Eye (tissue), 1 donor: ENCODE data around the gene PPWD1.
"Not testable (repeated sequence)": the region's sequence is repeated elsewhere in the genome, so short reads cannot be mapped to it uniquely, and the experiment has no call there.

ENCODE experiments used
- DNase-seq: peaks from one replicate; pipeline ENCODE4 v3.0.0-alpha.2; 2015

The PPWD1 gene

GRCh38 chr5:65562731-65563701 lies at the start of gene PPWD1, which contains the start of gene CENPK:
PPWD1 (plus strand) TSS chr5:65563296; CDS start chr5:65563311, 15 bp downstream.
CENPK (minus strand) TSS chr5:65563168; CDS start chr5:65554907, 8,261 bp downstream.
- DNase-seq = peak; percentile 99

GRCh38 chr5:65525726-65526125 lies 37.4 kb upstream of the PPWD1 start:
- no peak for DNase-seq

- no peak for DNase-seq
Measured at GRCh38 chr5:65530904-65531303, 32.2 kb upstream of the PPWD1 start.

- no peak for DNase-seq
Measured at GRCh38 chr5:65535529-65535987, 27.5 kb upstream of the PPWD1 start.

GRCh38 chr5:65539827-65540226 lies 23.3 kb upstream of the PPWD1 start:
- no peak for DNase-seq

GRCh38 chr5:65544473-65544872 lies 18.6 kb upstream of the PPWD1 start:
- no peak for DNase-seq

GRCh38 chr5:65546141-65546540 lies 17.0 kb upstream of the PPWD1 start:
- no peak for DNase-seq

GRCh38 chr5:65548281-65548680 lies 14.8 kb upstream of the PPWD1 start:
- no peak for DNase-seq

- no peak for DNase-seq
Measured at GRCh38 chr5:65553941-65554340, 9.2 kb upstream of the PPWD1 start.

GRCh38 chr5:65555287-65555686 lies 7.8 kb upstream of the PPWD1 start:
- DNase-seq = no peak

GRCh38 chr5:65556181-65556580 lies 6.9 kb upstream of the PPWD1 start:
- DNase-seq = no peak

GRCh38 chr5:65556718-65557117 lies 6.4 kb upstream of the PPWD1 start:
- DNase-seq = no peak

GRCh38 chr5:65563777-65564176 lies 681 bp downstream of the PPWD1 start:
- no peak for DNase-seq

- no peak for DNase-seq
Measured at GRCh38 chr5:65566505-65566904, 3.4 kb downstream of the PPWD1 start.

GRCh38 chr5:65570598-65571226 lies 7.6 kb downstream of the PPWD1 start:
- DNase-seq = no peak

GRCh38 chr5:65577141-65577540 lies 14.0 kb downstream of the PPWD1 start:
- DNase-seq = peak; percentile 9

- DNase-seq = no peak
Measured at GRCh38 chr5:65588694-65589093, 25.6 kb downstream of the PPWD1 start.

- DNase-seq = not testable (repeated sequence)
Measured at GRCh38 chr5:65601761-65602160, 38.7 kb downstream of the PPWD1 start.

GRCh38 chr5:65611524-65611923 lies 48.4 kb downstream of the PPWD1 start:
- DNase-seq = no peak

GRCh38 chr5:65612298-65612907 lies 49.3 kb downstream of the PPWD1 start:
- DNase-seq = no peak

- no peak for DNase-seq
Measured at GRCh38 chr5:65620021-65620420, 56.9 kb downstream of the PPWD1 start.

- DNase-seq = not testable (repeated sequence)
Measured at GRCh38 chr5:65621961-65622360, 58.9 kb downstream of the PPWD1 start.

- DNase-seq = peak; percentile 37
Measured at GRCh38 chr5:65623482-65623881, 60.4 kb downstream of the PPWD1 start.
